H1 (cell line): ENCODE data around the gene DCAF6. TPM values are rescaled to one million over a fixed set of nuclear protein-coding genes. Genes with fewer than 3 reads are reported as not detected.

Experiments used
- GABPA ChIP-seq: IDR thresholded peaks from 2 replicates; pipeline ENCODE4 v1.6.1; 2011; ENCODE audit warnings: mild to moderate bottlenecking, low read length, moderate library complexity, borderline replicate concordance; ENCODE audit not compliant: insufficient read depth
- polyA plus RNA-seq, 7 experiments: library from polyadenylated mRNA; depleted of rRNA in 3 of 7; stranded (reverse) in 5 of 7; unstranded in 2 of 7; fragments of >200 nt in 5 of 7; fragments of 200-250 nt in 2 of 7; gene quantifications; 1 replicate in 5 of 7; 2 replicates in 1 of 7; 4 replicates in 1 of 7; pipeline versions ENCODE4 v1.2.1 to v1.2.3, GENCODE V29; 2011 to 2013; ENCODE audit warnings: missing spikeins in 2 of 7, mixed read lengths in 2 of 7
- total RNA-seq: library from RNA; stranded (reverse); fragmentation: NEBNext Ultra II Directional; extraction: Animal tissue kit (Norgen Biotek cat#: 25700); gene quantifications from 2 replicates; pipeline ENCODE4 v1.2.1, GENCODE V29; 2021

Gene DCAF6
- total and polyA plus RNA-seq, 2 of the 8 experiments (the other 6 are each of a cell fraction or from before 2014, with no cell fraction given), result 12.3 to 17.4 TPM

DNA sequence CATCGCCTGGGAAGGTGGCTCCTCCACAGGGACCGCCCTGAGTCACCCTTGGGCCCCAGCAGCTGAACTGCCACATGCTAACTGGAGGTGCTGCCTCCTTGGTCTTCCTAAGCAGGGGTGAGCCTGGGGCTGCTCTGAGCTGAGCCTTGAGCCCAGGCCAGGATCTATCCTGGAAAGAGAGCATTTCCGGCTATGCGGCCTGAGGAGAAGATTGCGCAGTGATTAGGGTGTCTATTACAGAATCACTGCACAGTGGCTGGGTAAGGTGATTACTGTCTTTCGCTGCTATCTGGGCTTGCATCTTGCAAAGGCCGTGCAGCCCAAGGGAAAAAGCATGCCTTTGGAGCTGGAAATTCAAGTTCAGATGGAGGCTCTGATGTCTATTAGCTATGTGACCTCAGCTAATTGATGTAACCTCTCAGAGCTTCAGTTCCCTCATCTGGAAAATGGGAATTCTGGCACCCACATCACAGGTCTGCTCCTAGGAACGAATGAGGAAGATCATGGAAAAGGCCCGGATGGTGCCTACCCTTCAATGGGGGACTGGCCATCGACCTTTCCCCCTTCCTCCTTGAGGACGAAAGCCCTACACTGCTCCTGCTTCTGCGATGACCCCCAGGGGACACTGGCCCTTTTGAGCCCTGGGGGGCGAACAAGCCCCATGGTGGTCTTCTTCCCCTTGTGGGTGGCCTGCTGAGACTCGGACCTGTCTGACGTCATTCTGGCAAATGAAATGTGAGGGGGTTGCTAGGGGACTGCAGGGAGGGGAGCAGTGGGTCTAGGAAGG, 162.2 kb downstream of the DCAF6 start (continued):
- TF ChIP-seq GABPA, result no peak
